HG02759 (cell line): Measurements from ENCODE around the gene NTN1.

Experiments
- ATAC-seq: cut with Tn5 transposase; IDR thresholded peaks from one replicate; pipeline ENCODE4 v1.9.1; 2021; ENCODE audit warnings: mild to moderate bottlenecking, moderate library complexity; ENCODE audit not compliant: unreplicated experiment

The NTN1 gene

DNA sequence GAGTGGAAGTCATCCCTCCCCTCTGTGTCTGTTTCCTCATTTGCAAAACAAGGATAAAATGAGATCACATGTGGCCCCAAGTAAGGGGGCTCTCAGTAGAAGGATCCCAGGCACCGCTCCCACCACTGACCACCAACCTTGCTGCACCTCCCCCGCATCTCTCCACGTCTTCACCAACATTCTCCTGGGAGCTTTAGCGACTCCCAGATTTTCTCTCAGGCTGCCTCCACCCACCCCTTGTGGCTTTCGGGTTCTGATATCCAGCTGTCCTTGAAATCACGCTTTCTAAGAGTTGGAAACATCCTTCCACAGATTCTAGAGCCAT is 16.4 kb upstream of the NTN1 start:
- ATAC-seq = no peak

DNA sequence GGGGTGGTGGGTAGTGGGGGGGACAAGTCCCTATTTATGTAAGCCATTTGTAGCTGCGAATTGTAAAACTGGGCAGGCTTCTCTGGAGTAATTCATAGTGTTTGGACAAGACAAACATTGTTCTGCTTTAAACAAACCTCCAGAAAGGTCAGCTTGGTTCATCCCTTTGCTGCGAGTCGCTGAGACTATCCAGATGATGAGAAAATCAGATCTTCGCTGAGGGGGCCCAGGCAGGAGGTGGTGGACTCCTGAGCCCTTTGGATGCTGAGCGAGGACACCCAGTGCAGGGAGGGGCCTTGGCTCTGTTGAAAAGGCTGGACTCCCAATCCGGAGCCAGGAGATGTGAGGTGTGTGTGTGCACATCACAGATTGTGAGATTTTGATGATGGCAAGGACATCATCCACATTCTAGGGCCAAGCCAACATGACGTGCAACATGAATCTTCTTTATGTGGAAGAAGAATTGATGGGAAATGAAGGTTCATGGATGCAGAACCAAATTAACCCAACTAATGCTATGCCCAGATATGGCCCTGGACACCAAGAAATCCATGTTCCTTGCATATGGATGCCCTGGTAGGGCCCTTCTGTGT is 15.0 kb upstream of the NTN1 start:
- ATAC-seq = no peak

- ATAC-seq = no peak
Measured at GRCh38 chr17:9007052-9007714, 14.1 kb upstream of the NTN1 start.

DNA sequence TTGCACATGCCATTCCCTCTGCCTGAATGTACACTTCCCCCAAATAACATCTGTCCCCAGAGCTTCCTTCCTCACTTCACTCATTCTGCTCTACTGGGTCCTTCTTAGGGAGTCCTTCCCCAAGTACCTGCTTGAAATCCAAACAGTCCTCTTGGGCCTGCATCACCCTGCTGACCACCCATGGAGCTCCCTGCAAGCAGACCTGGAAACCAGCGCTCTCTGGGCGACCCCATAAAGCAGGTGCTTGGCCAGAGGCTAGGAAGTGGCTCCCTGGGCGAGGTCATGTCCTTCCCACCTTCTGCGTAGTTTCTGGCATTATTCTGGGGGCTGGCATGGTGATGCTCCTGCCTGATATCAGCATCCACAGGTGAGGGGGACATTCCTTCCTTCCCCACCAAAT is 12.2 kb upstream of the NTN1 start:
- ATAC-seq = no peak

DNA sequence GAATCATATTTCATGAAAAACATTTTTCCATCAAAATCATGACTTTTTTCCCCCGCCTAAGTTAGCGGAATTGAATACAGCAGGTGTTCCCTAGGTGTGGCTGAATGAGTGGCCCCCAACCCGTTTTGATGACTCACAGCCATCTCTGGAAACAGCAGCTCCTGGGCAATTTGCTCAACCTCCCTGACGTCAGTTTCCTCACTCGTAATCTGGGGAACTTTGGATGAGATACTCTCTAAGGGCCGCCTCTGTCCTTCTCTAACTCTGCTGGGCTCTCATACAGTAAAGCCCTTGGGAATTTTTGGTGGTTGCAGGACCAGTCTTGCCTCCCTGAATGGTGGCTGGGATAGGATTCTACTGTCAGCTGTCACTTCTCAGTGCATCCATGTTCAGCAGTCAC is 11.6 kb upstream of the NTN1 start:
- no peak for ATAC-seq

DNA sequence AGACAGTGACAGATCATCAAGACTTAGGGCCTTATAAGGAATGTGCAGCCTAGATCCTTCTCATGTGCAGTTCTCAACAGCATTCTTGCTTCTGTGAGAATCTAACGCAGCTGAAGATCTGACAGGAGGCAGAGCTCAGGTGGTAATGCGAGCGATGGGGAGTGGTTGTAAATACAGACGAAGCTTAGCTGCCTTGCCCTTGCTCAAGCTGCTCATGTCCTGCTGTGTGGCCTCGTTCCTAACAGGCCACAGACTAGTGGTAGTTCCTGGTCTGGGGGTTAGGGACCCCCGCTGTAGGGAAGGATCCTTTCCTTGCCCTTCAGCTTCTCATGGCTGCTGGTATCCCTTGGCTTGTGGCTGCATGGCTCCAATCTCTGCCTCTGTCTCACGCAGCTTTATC is 10.3 kb upstream of the NTN1 start:
- no peak for ATAC-seq

- no peak for ATAC-seq
Measured at GRCh38 chr17:9016941-9017552, 4.3 kb upstream of the NTN1 start.

DNA sequence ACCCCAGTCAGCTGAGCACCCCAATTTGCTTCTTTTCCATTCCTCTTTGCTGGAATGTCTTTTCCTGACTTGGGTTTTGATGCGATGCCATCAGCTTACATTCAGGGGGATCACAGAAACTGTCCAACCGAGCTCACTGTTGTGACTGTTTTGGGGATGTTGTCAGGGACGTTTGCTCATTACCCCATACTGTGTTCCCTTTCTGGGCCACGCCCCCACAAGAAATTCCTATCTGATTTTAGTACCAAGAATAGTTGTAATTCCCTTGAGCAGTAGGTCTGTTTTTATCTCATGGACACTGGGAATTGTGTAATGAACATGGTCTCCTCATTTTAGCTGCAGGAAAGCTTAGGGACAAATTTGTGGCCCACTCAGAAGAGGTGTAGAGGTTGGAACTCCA is 2.6 kb upstream of the NTN1 start:
- no peak for ATAC-seq

GRCh38 chr17:9020096-9020823 is 1.1 kb upstream of the NTN1 start:
- no peak for ATAC-seq

- ATAC-seq = no peak
Measured at GRCh38 chr17:9020824-9021157, 519 bp upstream of the NTN1 start.

- ATAC-seq = no peak
Measured at GRCh38 chr17:9021992-9022572, 772 bp downstream of the NTN1 start.

GRCh38 chr17:9022573-9023391 is 1.5 kb downstream of the NTN1 start:
- ATAC-seq = no peak

DNA sequence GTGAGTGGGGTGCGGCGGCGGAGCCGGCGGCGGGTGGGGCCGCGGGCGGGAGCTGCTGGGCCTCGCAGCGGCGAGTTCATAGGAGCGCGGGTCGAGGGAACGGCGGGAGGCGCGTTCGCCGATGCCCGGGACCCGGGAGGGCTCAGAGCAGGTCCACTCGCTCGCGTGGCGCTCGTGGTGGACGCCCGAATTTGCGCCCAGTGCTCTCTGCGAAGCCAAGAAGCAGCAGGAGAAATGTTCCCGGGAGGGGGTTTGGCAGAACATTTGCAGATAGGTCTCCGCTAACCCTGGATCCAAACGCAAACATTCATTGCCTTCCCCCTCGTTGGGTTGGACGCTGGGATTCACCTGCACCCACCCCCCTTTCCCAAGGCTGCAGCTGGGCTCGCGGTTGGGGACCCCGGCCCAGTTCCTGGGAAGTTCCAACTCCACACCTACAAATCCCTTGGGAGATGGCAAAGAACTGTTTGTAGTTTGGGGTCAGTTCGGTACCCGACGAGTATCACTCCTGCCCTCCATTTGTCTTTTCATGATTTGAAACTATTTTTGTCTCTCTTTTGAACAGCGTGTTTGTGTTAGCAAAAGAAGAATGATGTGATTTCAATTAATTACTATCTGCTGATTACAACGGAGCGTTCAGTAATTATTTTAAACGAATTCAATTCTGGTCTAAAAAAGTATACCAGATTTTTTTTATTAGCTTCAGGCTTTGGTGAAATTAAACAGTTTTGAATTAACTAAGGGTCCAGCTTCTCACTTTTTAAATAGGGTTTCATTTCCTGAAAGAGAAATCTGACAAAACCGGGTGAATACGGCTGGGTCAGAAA is 2.3 kb downstream of the NTN1 start:
- ATAC-seq = no peak

DNA sequence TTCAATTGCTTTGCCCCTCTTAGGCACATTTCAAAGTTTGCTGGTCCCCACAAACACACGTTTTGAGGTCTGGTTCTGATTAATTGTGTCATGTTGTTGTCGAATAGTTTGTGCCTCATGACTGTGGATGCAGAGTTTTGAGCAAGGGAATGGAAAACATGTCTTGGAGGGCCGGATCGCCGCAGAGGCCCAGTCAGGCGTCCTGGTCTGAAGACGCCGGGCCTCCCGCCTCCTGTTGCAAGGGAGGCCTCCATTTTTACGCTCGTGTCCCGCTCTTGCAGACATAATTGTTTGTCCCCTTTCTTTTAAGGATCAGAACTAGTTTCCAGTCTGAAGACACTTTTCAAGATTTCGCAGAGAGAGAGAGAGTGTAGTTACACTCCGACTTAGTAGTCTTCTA is 3.2 kb downstream of the NTN1 start:
- ATAC-seq = no peak

DNA sequence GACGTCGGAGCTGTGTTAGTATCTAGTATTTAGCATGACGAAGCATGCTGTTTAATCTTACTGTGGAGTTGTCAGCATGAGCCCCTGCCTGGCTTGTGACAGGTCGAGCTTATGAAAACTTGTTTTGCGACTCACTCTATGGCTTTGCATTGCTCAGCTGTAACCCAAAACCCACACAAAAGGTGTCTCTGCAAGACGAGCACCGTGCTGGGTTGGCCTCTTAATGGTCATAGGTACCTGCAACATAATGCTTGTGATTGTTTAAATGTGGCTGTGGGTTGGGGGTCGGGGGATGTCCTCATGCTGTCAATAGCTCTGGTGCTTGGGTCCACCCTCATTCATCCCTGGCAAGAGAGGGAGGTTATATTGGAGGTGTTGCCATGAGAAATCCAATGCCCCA is 5.4 kb downstream of the NTN1 start:
- no peak for ATAC-seq

GRCh38 chr17:9028202-9028987 is 7.1 kb downstream of the NTN1 start:
- no peak for ATAC-seq

DNA sequence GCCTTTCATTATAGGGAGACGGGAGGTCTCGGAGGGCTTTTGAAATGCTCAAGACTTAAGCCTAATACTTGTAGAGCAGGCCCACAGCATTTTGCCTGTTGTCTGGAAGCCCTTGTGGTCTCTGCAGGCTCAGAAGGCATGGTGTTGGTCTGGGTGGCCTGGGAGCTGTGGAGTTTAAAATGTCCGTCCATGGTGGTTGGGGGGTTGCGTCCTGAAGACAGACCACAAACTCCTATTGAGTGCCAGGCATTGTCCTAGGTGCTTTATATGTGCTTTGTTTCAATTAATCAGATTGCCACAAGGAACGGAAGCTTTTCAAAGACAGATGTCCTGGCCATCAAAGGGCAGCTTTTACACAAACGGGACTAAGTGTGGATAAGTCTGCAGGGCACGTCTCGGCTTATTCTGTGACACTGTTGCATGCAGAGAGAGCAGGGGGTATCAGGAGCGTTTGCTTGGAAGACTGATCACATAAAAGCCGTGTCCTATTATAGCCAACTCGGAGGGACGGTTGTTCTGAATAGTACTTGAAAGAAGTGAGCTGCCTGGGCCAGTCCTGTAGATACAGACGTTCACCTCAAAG is 7.8 kb downstream of the NTN1 start:
- no peak for ATAC-seq

GRCh38 chr17:9032151-9032550 is 10.8 kb downstream of the NTN1 start:
- ATAC-seq = no peak

DNA sequence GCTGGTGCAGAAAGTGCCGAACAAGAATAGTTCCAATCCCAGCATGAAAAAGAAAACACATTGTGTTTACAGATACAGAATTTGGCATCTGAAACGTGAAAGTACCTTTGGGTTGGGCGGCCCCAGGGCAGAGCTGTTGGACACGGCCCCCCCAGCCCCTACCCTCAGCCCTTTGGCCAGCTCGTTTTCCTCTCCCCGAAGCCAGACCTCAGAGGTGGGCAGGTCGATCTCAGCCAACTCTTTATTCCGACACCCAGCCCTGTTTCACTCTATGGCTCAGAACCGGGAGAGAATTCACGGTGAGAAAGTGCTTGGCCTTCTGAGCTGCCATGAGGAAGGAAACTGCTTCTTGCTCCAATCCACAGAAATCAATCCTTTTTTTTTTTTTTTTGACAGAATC is 11.3 kb downstream of the NTN1 start:
- ATAC-seq = no peak
